ENCODE measurements around the gene OSTM1. TPM values are rescaled to one million over a fixed set of nuclear protein-coding genes. Genes with fewer than 3 reads are reported as not detected.

Gene OSTM1
- total and polyA plus RNA-seq, 9 of the 15 experiments (the other 6 are each of a cell fraction or from before 2014, with no cell fraction given): 5.6 to 29.5 (median 16.3) TPM

DNA sequence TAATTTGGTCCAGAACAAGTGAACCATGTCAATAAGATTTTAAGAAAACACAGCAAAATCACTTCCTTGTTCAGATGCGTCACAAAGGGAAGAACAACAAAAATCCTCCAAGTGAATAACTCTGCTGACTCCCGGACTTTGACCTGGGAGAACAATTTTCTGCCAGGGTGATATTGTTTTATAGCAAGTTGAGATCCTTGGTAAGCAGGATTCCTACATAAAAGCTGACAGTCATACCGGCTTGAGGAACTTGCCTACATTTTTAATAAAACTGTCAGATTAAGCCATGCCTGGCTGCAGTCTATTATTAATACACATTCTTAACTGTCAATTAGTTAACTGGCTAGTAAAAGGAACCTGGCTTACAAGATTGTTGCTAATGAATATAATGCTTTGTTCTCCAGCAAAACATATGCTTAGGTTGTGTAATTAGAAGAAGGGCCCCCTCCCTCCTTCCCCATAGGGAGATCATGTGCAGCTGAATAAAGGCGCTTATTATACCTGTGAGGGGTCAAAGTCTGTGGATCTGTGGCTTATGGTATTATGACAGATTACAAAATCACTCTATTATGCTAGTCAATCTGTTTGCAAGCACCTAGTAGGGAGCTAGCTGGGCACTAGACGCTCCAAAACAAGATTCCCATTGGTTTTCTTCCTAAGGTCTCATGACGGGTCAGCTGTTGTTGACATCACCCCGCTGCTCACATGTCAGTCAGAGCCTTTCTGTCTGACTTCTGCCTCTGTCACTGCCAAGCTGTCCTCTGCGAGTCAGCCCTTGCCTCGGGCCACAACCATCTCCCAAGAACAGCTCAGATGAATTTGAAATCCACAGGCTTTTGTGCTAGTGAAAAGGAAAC lies 71.9 kb downstream of the OSTM1 start (continued):
- TF ChIP-seq RAD51 (IDR thresholded peaks at IDR 0.05; ENCODE audit: borderline replicate concordance, low read depth): peak; percentile 30; the same call in 1 of the 2 replicates
- 0 out of 2 replicates have a peak, but pooled peaks have one; percentile 47 for TF ChIP-seq DDX20 (tag; IDR thresholded peaks at IDR 0.05; ENCODE audit: low read depth)
- peak; percentile 40; the same call in 1 of the 2 replicates for TF ChIP-seq BACH1 (tag; IDR thresholded peaks at IDR 0.05)
- TF ChIP-seq L3MBTL2 (IDR thresholded peaks at IDR 0.05): peak; percentile 54
- no peak for TF ChIP-seq PBX2 (CRISPR knock-in tag; IDR thresholded peaks at IDR 0.05; ENCODE audit: low read depth)
- TF ChIP-seq PBX2 (tag; conservative IDR thresholded peaks at IDR 0.05; ENCODE audit: low read depth): peak; percentile 59
- TF ChIP-seq ZNF318 (IDR thresholded peaks at IDR 0.05; ENCODE audit: borderline replicate concordance in 1 of 2, low read depth in 1 of 2): peak in 1 of 2 experiments; percentile 26; a peak in 1 of 4 replicates
- TF ChIP-seq, protein P1, sequence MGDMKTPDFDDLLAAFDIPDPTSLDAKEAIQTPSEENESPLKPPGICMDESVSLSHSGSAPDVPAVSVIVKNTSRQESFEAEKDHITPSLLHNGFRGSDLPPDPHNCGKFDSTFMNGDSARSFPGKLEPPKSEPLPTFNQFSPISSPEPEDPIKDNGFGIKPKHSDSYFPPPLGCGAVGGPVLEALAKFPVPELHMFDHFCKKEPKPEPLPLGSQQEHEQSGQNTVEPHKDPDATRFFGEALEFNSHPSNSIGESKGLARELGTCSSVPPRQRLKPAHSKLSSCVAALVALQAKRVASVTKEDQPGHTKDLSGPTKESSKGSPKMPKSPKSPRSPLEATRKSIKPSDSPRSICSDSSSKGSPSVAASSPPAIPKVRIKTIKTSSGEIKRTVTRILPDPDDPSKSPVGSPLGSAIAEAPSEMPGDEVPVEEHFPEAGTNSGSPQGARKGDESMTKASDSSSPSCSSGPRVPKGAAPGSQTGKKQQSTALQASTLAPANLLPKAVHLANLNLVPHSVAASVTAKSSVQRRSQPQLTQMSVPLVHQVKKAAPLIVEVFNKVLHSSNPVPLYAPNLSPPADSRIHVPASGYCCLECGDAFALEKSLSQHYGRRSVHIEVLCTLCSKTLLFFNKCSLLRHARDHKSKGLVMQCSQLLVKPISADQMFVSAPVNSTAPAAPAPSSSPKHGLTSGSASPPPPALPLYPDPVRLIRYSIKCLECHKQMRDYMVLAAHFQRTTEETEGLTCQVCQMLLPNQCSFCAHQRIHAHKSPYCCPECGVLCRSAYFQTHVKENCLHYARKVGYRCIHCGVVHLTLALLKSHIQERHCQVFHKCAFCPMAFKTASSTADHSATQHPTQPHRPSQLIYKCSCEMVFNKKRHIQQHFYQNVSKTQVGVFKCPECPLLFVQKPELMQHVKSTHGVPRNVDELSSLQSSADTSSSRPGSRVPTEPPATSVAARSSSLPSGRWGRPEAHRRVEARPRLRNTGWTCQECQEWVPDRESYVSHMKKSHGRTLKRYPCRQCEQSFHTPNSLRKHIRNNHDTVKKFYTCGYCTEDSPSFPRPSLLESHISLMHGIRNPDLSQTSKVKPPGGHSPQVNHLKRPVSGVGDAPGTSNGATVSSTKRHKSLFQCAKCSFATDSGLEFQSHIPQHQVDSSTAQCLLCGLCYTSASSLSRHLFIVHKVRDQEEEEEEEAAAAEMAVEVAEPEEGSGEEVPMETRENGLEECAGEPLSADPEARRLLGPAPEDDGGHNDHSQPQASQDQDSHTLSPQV (IDR thresholded peaks at IDR 0.05): peak; percentile 48; the same call in 1 of the 2 replicates
- peak; percentile 50; the same call in 1 of the 2 replicates for TF ChIP-seq ATF7 (IDR thresholded peaks at IDR 0.05)
- TF ChIP-seq ZBTB1 (CRISPR knock-in tag; IDR thresholded peaks at IDR 0.05; ENCODE audit: borderline replicate concordance, low read depth): no peak

Data from K562 (cell line).